Measurements from ENCODE around the gene TSPY9.
"Not testable (repeated sequence)": the region's sequence is repeated elsewhere in the genome, so short reads cannot be mapped to it uniquely, and the experiment has no call there.

The TSPY9 gene, protein sequence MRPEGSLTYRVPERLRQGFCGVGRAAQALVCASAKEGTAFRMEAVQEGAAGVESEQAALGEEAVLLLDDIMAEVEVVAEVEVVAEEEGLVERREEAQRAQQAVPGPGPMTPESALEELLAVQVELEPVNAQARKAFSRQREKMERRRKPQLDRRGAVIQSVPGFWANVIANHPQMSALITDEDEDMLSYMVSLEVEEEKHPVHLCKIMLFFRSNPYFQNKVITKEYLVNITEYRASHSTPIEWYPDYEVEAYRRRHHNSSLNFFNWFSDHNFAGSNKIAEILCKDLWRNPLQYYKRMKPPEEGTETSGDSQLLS

DNA sequence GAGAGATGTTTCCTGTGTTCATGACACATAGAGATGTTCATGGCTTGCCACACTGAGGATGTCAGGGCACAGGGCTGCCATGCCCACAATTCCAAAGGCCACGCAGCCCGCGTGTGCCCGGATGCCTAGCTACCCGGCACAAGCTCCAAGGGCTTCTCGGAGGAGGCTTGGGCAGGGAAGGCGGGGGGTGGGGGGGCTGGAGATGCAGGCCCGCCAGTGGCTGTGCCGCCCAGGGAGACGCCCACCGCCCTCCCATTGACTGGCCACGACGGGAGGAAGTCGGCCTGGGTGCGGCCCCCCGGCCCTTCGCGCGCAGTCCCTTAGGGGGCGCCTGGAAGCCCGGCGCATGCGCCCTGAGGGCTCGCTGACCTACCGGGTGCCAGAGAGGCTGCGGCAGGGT lies at the start of gene TSPY9:
TSS of gene TSPY9 (plus strand) at position 301 of the 400 bp plus-strand sequence. CDS start at position 347, 46 bp downstream.
- DNase-seq: not testable (repeated sequence)

DNA sequence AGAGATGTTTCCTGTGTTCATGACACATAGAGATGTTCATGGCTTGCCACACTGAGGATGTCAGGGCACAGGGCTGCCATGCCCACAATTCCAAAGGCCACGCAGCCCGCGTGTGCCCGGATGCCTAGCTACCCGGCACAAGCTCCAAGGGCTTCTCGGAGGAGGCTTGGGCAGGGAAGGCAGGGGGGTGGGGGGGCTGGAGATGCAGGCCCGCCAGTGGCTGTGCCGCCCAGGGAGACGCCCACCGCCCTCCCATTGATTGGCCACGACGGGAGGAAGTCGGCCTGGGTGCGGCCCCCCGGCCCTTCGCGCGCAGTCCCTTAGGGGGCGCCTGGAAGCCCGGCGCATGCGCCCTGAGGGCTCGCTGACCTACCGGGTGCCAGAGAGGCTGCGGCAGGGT lies 20.4 kb upstream of the TSPY9 start, which contains the start of gene TSPY1:
TSS of gene TSPY1 (plus strand) at position 301 of the 400 bp plus-strand sequence. CDS start at position 347, 46 bp downstream.
- not testable (repeated sequence) for DNase-seq

DNA sequence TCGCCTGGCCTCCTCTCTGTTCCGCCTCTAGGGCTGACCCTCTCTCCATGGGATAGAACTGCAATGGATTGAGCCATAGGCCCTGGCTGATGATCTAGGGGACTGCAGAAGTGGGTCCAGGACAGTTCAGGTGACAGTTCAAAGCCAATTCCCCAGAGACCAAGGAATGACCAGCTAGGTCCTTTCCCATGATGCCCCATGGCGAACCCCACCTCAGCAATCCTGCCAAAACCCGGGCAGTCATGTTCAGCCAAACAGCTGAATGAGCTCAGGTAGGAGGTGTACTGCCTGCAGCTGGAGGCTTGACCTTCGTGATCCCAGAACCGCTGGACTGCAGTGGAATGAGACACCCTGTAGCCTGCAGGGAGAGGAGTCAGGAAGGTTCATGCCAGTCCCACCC lies 17.3 kb downstream of the TSPY9 start:
- not testable (repeated sequence) for DNase-seq

DNA sequence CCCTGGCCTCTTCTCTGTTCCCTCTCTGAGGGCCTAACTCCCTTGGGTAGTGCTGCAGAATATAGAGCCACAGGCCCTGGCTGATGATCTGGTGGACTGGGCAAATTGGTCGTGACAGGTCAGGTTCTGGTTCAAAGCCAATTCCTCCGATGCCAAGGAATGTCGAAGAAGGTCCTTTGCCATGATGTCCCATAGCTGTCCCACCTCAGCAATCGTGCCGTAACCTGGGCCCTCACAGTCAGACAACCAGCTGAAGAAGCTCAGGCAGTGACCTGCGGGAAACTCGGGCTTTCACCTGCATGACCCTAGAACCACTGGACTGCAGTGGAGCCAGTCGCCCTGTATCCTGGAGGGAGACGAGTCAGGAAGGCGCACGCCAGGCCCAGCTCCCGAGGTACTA lies 29.2 kb downstream of the TSPY9 start:
- not testable (repeated sequence) for DNase-seq

DNA sequence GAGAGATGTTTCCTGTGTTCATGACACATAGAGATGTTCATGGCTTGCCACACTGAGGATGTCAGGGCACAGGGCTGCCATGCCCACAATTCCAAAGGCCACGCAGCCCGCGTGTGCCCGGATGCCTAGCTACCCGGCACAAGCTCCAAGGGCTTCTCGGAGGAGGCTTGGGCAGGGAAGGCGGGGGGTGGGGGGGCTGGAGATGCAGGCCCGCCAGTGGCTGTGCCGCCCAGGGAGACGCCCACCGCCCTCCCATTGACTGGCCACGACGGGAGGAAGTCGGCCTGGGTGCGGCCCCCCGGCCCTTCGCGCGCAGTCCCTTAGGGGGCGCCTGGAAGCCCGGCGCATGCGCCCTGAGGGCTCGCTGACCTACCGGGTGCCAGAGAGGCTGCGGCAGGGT lies 40.5 kb downstream of the TSPY9 start, which contains the start of gene TSPY10:
TSS of gene TSPY10 (plus strand) at position 301 of the 400 bp plus-strand sequence. CDS start at position 347, 46 bp downstream.
- not testable (repeated sequence) for DNase-seq

Measured in CD4-positive, alpha-beta T cell treated with Interleukin-4 for 1 hour (primary cell).